ENCODE measurements around the gene KAT2B.

KAT2B gene

DNA sequence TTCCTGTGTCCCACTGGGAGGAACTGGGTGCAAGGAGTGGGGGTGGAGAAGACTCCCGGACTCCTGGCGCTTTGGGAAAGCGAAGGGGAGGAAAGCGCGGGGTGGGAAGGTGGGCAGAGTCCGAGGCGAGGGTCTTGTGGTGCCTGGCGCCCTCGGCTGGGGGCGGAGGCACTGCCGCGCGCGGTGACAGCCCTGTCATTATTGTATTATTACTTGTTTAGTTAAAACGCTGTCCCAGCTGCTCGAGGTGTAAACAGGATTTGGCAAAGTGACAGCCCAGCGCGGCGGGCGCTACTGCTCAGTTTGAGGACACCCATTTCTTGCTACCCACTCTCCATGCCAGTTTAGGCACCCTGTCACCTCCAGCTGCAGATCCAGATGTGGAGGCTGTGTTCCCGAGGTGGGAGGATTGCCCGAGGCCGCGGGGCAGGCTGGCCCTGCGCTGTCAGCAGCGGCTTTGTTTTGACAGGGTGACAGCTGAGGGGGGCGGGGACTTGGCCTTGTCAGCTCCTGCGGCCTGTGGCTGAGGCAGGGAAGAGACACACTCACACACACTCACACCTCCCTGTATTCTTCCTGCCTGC is 1.0 kb downstream of the KAT2B start:
- Histone ChIP-seq H3K23ac (ENCODE audit: low read length in 2 of 2) (no peak overlapping the region), H3K27ac (ENCODE audit: low read length, poor library complexity, severe bottlenecking) (peak overlapping the region; percentile 31), H2BK12ac (ENCODE audit: low read length in 2 of 2) (no peak overlapping the region), H3K79me1 (replicated peaks; ENCODE audit: low read length, poor library complexity, severe bottlenecking) (peaks cover 23% of the 10 kb centered on the region), H3K9me3 (ENCODE audit: control insufficient read depth, low read length) (no peaks in the 10 kb centered on the region), H3K4me2 (ENCODE audit: low read length, poor library complexity, severe bottlenecking) (peak overlapping the region; percentile 99), H2AFZ (ENCODE audit: low read depth, low read length) (peak overlapping the region; percentile 6), H4K8ac (ENCODE audit: low read length) (no peak overlapping the region), H3K36me3 (ENCODE audit: control insufficient read depth in 1 of 2, insufficient read depth in 2 of 2, low read depth in 1 of 2, low read length in 2 of 2) (no peaks in the 10 kb centered on the region), H3K4ac (ENCODE audit: low read depth in 1 of 2, low read length in 2 of 2) (peak overlapping the region in 1 of 2 experiments; percentile 35), H4K91ac (ENCODE audit: low read length) (no peak overlapping the region), H3K4me3 (ENCODE audit: insufficient read depth in 1 of 2, low read depth in 1 of 2, low read length in 2 of 2) (peak overlapping the region; percentile 90), H3K9ac (ENCODE audit: low read length) (peak overlapping the region; percentile 79), H2AK5ac (ENCODE audit: low read length, severe bottlenecking) (no peak overlapping the region), H2BK5ac (ENCODE audit: low read depth, low read length, poor library complexity, severe bottlenecking) (no peak overlapping the region), H3K18ac (ENCODE audit: low read depth in 1 of 2, low read length in 2 of 2) (peak overlapping the region in 1 of 2 experiments; percentile 61), H2BK15ac (ENCODE audit: low read depth, poor library complexity, severe bottlenecking) (no peak overlapping the region), H3K4me1 (ENCODE audit: control insufficient read depth, insufficient read depth, low read depth, low read length) (peaks cover 10% of the 10 kb centered on the region), H3K14ac (ENCODE audit: low read length in 2 of 2) (peak overlapping the region in 1 of 2 experiments; percentile 71), H3K27me3 (ENCODE audit: control insufficient read depth in 1 of 2, insufficient read depth in 1 of 2, low read length in 2 of 2) (no peaks in the 10 kb centered on the region), H2BK120ac (ENCODE audit: low read depth, low read length) (no peak overlapping the region)
- under 1% methylated on average over 21 of the region's 28 CpGs for WGBS
- peak; percentile 73 for DNase-seq

DNA sequence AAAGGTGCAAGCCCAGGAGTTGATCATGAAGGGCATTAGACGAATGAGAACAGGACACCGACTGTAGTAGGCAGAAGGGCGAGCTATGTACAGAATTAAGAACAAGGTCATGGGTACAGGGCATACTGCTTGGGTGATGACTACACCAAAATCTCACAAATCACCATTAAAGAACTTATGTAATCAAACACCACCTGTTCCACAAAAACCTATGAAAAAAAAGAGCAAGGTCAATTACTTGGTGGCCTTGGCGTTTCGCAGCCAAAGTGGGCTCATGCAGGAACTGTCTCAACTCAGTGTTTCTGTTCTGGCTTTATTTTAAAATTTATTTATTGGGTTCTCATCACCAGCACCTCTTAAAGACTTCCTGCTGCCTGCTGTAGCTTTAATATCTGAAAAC is 2.1 kb downstream of the KAT2B start:
- H3K4me1 ChIP-seq (ENCODE audit: control insufficient read depth, insufficient read depth, low read depth, low read length): peaks cover 10% of the 10 kb centered on the region
- no peak overlapping the region for H2BK12ac ChIP-seq (ENCODE audit: low read length in 2 of 2)
- no peak overlapping the region for H3K18ac ChIP-seq (ENCODE audit: low read depth in 1 of 2, low read length in 2 of 2)
- no peak overlapping the region for H3K27ac ChIP-seq (ENCODE audit: low read length, poor library complexity, severe bottlenecking)
- H2AK5ac ChIP-seq (ENCODE audit: low read length, severe bottlenecking): no peak overlapping the region
- no peak overlapping the region for H3K23ac ChIP-seq (ENCODE audit: low read length in 2 of 2)
- H2BK5ac ChIP-seq (ENCODE audit: low read depth, low read length, poor library complexity, severe bottlenecking): no peak overlapping the region
- no peak overlapping the region for H2AFZ ChIP-seq (ENCODE audit: low read depth, low read length)
- no peak overlapping the region for H2BK15ac ChIP-seq (ENCODE audit: low read depth, poor library complexity, severe bottlenecking)
- DNase-seq: no peak
- 72% methylated on average over 5 of the region's 5 CpGs for WGBS
- H4K8ac ChIP-seq (ENCODE audit: low read length): no peak overlapping the region
- no peak overlapping the region for H3K4me2 ChIP-seq (ENCODE audit: low read length, poor library complexity, severe bottlenecking)
- H3K9ac ChIP-seq (ENCODE audit: low read length): no peak overlapping the region
- no peak overlapping the region for H2BK120ac ChIP-seq (ENCODE audit: low read depth, low read length)
- no peak overlapping the region for H3K4ac ChIP-seq (ENCODE audit: low read depth in 1 of 2, low read length in 2 of 2)
- no peaks in the 10 kb centered on the region for H3K36me3 ChIP-seq (ENCODE audit: control insufficient read depth in 1 of 2, insufficient read depth in 2 of 2, low read depth in 1 of 2, low read length in 2 of 2)
- H3K27me3 ChIP-seq (ENCODE audit: control insufficient read depth in 1 of 2, insufficient read depth in 1 of 2, low read length in 2 of 2): no peaks in the 10 kb centered on the region
- H4K91ac ChIP-seq (ENCODE audit: low read length): no peak overlapping the region
- H3K4me3 ChIP-seq (ENCODE audit: insufficient read depth in 1 of 2, low read depth in 1 of 2, low read length in 2 of 2): no peak overlapping the region
- peaks cover 31% of the 10 kb centered on the region for H3K79me1 ChIP-seq (replicated peaks; ENCODE audit: low read length, poor library complexity, severe bottlenecking)
- H3K9me3 ChIP-seq (ENCODE audit: control insufficient read depth, low read length): no peaks in the 10 kb centered on the region
- no peak overlapping the region for H3K14ac ChIP-seq (ENCODE audit: low read length in 2 of 2)

- peaks cover 10% of the 10 kb centered on the region for H3K4me1 ChIP-seq (ENCODE audit: control insufficient read depth, insufficient read depth, low read depth, low read length)
- no peak overlapping the region for H2BK120ac ChIP-seq (ENCODE audit: low read depth, low read length)
- no peak overlapping the region for H3K4me2 ChIP-seq (ENCODE audit: low read length, poor library complexity, severe bottlenecking)
- no peak overlapping the region for H2BK15ac ChIP-seq (ENCODE audit: low read depth, poor library complexity, severe bottlenecking)
- no peak overlapping the region for H3K27ac ChIP-seq (ENCODE audit: low read length, poor library complexity, severe bottlenecking)
- H2AK5ac ChIP-seq (ENCODE audit: low read length, severe bottlenecking): no peak overlapping the region
- H3K18ac ChIP-seq (ENCODE audit: low read depth in 1 of 2, low read length in 2 of 2): no peak overlapping the region
- DNase-seq: peak; percentile 64
- H3K14ac ChIP-seq (ENCODE audit: low read length in 2 of 2): no peak overlapping the region
- H2BK5ac ChIP-seq (ENCODE audit: low read depth, low read length, poor library complexity, severe bottlenecking): no peak overlapping the region
- no peak overlapping the region for H4K8ac ChIP-seq (ENCODE audit: low read length)
- peak overlapping the region; percentile 88 for H3K9ac ChIP-seq (ENCODE audit: low read length)
- no peak overlapping the region for H3K23ac ChIP-seq (ENCODE audit: low read length in 2 of 2)
- H3K4ac ChIP-seq (ENCODE audit: low read depth in 1 of 2, low read length in 2 of 2): no peak overlapping the region
- H3K36me3 ChIP-seq (ENCODE audit: control insufficient read depth in 1 of 2, insufficient read depth in 2 of 2, low read depth in 1 of 2, low read length in 2 of 2): no peaks in the 10 kb centered on the region
- H4K91ac ChIP-seq (ENCODE audit: low read length): no peak overlapping the region
- H2AFZ ChIP-seq (ENCODE audit: low read depth, low read length): no peak overlapping the region
- peaks cover 32% of the 10 kb centered on the region for H3K79me1 ChIP-seq (replicated peaks; ENCODE audit: low read length, poor library complexity, severe bottlenecking)
- no peak overlapping the region for H2BK12ac ChIP-seq (ENCODE audit: low read length in 2 of 2)
- H3K4me3 ChIP-seq (ENCODE audit: insufficient read depth in 1 of 2, low read depth in 1 of 2, low read length in 2 of 2): peak overlapping the region in 1 of 2 experiments; percentile 70
- WGBS: 93% methylated on average over 4 of the region's 4 CpGs
- H3K27me3 ChIP-seq (ENCODE audit: control insufficient read depth in 1 of 2, insufficient read depth in 1 of 2, low read length in 2 of 2): no peaks in the 10 kb centered on the region
- H3K9me3 ChIP-seq (ENCODE audit: control insufficient read depth, low read length): no peaks in the 10 kb centered on the region
These were observed 3.1 kb downstream of the KAT2B start for GRCh38 chr3:20043396-20043795.

- Histone ChIP-seq H2BK15ac (ENCODE audit: low read depth, poor library complexity, severe bottlenecking) (no peak overlapping the region), H3K27ac (ENCODE audit: low read length, poor library complexity, severe bottlenecking) (no peak overlapping the region), H3K79me1 (replicated peaks; ENCODE audit: low read length, poor library complexity, severe bottlenecking) (peaks cover 34% of the 10 kb centered on the region), H3K27me3 (ENCODE audit: control insufficient read depth in 1 of 2, insufficient read depth in 1 of 2, low read length in 2 of 2) (no peaks in the 10 kb centered on the region), H3K18ac (ENCODE audit: low read depth in 1 of 2, low read length in 2 of 2) (no peak overlapping the region), H3K14ac (ENCODE audit: low read length in 2 of 2) (no peak overlapping the region), H4K8ac (ENCODE audit: low read length) (no peak overlapping the region), H2BK5ac (ENCODE audit: low read depth, low read length, poor library complexity, severe bottlenecking) (no peak overlapping the region), H2BK12ac (ENCODE audit: low read length in 2 of 2) (no peak overlapping the region), H3K9ac (ENCODE audit: low read length) (peak overlapping the region; percentile 88), H3K9me3 (ENCODE audit: control insufficient read depth, low read length) (no peaks in the 10 kb centered on the region), H3K36me3 (ENCODE audit: control insufficient read depth in 1 of 2, insufficient read depth in 2 of 2, low read depth in 1 of 2, low read length in 2 of 2) (no peaks in the 10 kb centered on the region), H2AK5ac (ENCODE audit: low read length, severe bottlenecking) (no peak overlapping the region), H2AFZ (ENCODE audit: low read depth, low read length) (no peak overlapping the region), H2BK120ac (ENCODE audit: low read depth, low read length) (no peak overlapping the region), H3K4me2 (ENCODE audit: low read length, poor library complexity, severe bottlenecking) (no peak overlapping the region), H3K4me1 (ENCODE audit: control insufficient read depth, insufficient read depth, low read depth, low read length) (peaks cover 9% of the 10 kb centered on the region), H4K91ac (ENCODE audit: low read length) (no peak overlapping the region), H3K23ac (ENCODE audit: low read length in 2 of 2) (no peak overlapping the region), H3K4me3 (ENCODE audit: insufficient read depth in 1 of 2, low read depth in 1 of 2, low read length in 2 of 2) (peak overlapping the region in 1 of 2 experiments; percentile 70), H3K4ac (ENCODE audit: low read depth in 1 of 2, low read length in 2 of 2) (no peak overlapping the region)
- WGBS: 100% methylated on average over 3 of the region's 4 CpGs
- no peak for DNase-seq
These were observed 3.6 kb downstream of the KAT2B start for GRCh38 chr3:20043825-20044224.
